Astrocyte (in vitro differentiated cells and primary cell): ENCODE results near the gene WWP2.

Experiments used
- EZH2 ChIP-seq: IDR thresholded peaks from 2 replicates; pipeline ENCODE4 v1.6.1; 2012; ENCODE audit warnings: mild to moderate bottlenecking, low read length, inconsistent platforms; ENCODE audit not compliant: insufficient read depth
- TF ChIP-seq, protein P1 (sequence below): IDR thresholded peaks from 2 replicates; pipeline ENCODE4 v1.5.1; 2011; ENCODE audit warnings: low read depth, mild to moderate bottlenecking, inconsistent platforms, low read length, moderate library complexity; ENCODE audit not compliant: insufficient read depth

DNA sequence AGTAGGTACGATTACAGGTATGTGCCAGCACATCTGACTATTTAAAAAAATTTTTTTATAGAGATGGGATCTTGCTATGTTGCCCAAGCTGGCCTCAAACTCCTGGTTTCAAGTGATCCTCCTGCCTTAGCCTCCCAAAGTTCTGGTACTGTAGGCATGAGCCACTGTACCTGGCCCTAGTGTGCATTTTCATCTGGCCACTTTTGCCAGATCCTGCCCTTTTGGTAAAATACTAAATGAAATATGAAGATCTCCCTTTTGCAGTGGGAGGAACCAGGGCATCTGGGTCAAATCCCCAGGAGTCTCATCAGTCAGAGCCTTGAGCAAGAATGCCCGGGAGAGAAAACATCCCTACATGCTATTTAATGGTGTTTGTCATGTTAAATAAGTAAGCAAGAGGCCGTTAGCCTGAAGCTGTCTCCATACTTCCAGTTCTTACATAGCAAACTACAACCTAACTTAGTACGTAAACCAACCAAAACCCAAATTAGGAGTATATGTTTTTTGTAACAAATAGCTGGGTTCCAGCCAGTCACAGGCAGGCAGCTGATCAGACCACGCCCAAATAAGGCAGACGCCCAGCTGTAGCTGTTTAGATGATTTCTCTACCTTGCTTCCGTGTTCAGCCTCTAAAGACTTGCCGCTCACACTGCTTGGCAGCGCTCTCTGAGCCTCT, 142.5 kb downstream of the WWP2 start:
- no peak for TF ChIP-seq EZH2
- TF ChIP-seq, protein P1, sequence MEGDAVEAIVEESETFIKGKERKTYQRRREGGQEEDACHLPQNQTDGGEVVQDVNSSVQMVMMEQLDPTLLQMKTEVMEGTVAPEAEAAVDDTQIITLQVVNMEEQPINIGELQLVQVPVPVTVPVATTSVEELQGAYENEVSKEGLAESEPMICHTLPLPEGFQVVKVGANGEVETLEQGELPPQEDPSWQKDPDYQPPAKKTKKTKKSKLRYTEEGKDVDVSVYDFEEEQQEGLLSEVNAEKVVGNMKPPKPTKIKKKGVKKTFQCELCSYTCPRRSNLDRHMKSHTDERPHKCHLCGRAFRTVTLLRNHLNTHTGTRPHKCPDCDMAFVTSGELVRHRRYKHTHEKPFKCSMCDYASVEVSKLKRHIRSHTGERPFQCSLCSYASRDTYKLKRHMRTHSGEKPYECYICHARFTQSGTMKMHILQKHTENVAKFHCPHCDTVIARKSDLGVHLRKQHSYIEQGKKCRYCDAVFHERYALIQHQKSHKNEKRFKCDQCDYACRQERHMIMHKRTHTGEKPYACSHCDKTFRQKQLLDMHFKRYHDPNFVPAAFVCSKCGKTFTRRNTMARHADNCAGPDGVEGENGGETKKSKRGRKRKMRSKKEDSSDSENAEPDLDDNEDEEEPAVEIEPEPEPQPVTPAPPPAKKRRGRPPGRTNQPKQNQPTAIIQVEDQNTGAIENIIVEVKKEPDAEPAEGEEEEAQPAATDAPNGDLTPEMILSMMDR: no peak
